Muscle of back (tissue), 11 donors: Measurements from ENCODE around the gene BPIFB2. TPM values are rescaled to one million over a fixed set of nuclear protein-coding genes. Genes with fewer than 3 reads are reported as not detected.

ENCODE experiments used
- DNase-seq, 3 donors: peaks; one replicate each; pipeline versions ENCODE4 v3.0.0 to v3.0.0-alpha.2; 2013
- polyA plus RNA-seq, 10 donors: library from polyadenylated mRNA; unstranded; fragments of 120-200 nt; gene quantifications; one replicate each; pipeline ENCODE4 v1.2.1, GENCODE V29; 2013; ENCODE audit not compliant: insufficient read length in 10 of 10

The BPIFB2 gene
- polyA plus RNA-seq, 10 donors = not detected

GRCh38 chr20:33005908-33006775, 1.4 kb upstream of the BPIFB2 start:
- no peak for DNase-seq

GRCh38 chr20:33006776-33007375, 628 bp upstream of the BPIFB2 start:
- no peak for DNase-seq

- no peak for DNase-seq
Measured at GRCh38 chr20:33008336-33009213, 1.1 kb downstream of the BPIFB2 start.

- DNase-seq = no peak
Measured at GRCh38 chr20:33009214-33010132, 2.0 kb downstream of the BPIFB2 start.

- no peak for DNase-seq
Measured at GRCh38 chr20:33010133-33010504, 2.6 kb downstream of the BPIFB2 start.

- no peak for DNase-seq
Measured at GRCh38 chr20:33010674-33011449, 3.4 kb downstream of the BPIFB2 start.

GRCh38 chr20:33012327-33013189, 5.1 kb downstream of the BPIFB2 start:
- DNase-seq = no peak

GRCh38 chr20:33013701-33014326, 6.3 kb downstream of the BPIFB2 start:
- no peak for DNase-seq

GRCh38 chr20:33014336-33015113, 7.0 kb downstream of the BPIFB2 start:
- no peak for DNase-seq

GRCh38 chr20:33015114-33015484, 7.6 kb downstream of the BPIFB2 start:
- DNase-seq = no peak

GRCh38 chr20:33015700-33016580, 8.4 kb downstream of the BPIFB2 start:
- no peak for DNase-seq

GRCh38 chr20:33016581-33017109, 9.1 kb downstream of the BPIFB2 start:
- DNase-seq = no peak

- DNase-seq = no peak
Measured at GRCh38 chr20:33017542-33017941, 10.0 kb downstream of the BPIFB2 start.

- DNase-seq = no peak
Measured at GRCh38 chr20:33018169-33018931, 10.8 kb downstream of the BPIFB2 start.

GRCh38 chr20:33019465-33020277, 12.2 kb downstream of the BPIFB2 start:
- DNase-seq = no peak
